22Rv1 (cell line): Measurements from ENCODE around the gene PRND.

ENCODE experiments used
- ZFX ChIP-seq: fragments of 450-650 bp; IDR thresholded peaks from 2 replicates; pipeline ENCODE4 v1.6.1; 2017; ENCODE audit warnings: antibody characterized with exemption, borderline replicate concordance
- TF ChIP-seq, protein P1 (sequence below): fragments of 450-650 bp; IDR thresholded peaks from 2 replicates; pipeline ENCODE4 v1.5.1; 2017; ENCODE audit warnings: mild to moderate bottlenecking

DNA sequence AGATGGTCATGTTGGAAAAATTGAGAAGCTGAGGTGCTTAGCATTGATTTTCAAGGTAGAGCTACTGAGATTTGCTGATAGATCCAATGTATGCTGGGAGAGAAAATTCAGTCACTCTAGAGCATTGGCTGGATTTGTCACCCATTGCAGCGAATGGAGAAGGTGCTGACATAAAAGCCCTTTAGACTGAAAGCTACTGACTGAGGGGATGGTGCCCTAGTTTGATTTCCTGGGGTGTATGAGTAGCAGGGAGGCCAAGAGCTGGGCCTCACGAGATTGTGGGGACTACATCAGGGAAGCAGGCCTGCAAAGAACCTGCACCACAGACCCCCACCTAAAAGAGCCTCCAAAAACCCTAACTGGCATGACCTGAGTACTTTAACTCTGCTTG, 23.9 kb upstream of the PRND start:
- TF ChIP-seq, protein P1, sequence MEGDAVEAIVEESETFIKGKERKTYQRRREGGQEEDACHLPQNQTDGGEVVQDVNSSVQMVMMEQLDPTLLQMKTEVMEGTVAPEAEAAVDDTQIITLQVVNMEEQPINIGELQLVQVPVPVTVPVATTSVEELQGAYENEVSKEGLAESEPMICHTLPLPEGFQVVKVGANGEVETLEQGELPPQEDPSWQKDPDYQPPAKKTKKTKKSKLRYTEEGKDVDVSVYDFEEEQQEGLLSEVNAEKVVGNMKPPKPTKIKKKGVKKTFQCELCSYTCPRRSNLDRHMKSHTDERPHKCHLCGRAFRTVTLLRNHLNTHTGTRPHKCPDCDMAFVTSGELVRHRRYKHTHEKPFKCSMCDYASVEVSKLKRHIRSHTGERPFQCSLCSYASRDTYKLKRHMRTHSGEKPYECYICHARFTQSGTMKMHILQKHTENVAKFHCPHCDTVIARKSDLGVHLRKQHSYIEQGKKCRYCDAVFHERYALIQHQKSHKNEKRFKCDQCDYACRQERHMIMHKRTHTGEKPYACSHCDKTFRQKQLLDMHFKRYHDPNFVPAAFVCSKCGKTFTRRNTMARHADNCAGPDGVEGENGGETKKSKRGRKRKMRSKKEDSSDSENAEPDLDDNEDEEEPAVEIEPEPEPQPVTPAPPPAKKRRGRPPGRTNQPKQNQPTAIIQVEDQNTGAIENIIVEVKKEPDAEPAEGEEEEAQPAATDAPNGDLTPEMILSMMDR, result no peak
- TF ChIP-seq ZFX, result no peak
